GM19035 (cell line): ENCODE data around the gene LPCAT1.

Source experiments
- ATAC-seq: cut with Tn5 transposase; IDR thresholded peaks from one replicate; pipeline ENCODE4 v1.9.1; 2021; ENCODE audit not compliant: unreplicated experiment

The LPCAT1 gene

GRCh38 chr5:1555011-1555807 lies 31.4 kb upstream of the LPCAT1 start:
- no peak for ATAC-seq

- ATAC-seq = no peak
These were observed 30.7 kb upstream of the LPCAT1 start for GRCh38 chr5:1554410-1554967.

DNA sequence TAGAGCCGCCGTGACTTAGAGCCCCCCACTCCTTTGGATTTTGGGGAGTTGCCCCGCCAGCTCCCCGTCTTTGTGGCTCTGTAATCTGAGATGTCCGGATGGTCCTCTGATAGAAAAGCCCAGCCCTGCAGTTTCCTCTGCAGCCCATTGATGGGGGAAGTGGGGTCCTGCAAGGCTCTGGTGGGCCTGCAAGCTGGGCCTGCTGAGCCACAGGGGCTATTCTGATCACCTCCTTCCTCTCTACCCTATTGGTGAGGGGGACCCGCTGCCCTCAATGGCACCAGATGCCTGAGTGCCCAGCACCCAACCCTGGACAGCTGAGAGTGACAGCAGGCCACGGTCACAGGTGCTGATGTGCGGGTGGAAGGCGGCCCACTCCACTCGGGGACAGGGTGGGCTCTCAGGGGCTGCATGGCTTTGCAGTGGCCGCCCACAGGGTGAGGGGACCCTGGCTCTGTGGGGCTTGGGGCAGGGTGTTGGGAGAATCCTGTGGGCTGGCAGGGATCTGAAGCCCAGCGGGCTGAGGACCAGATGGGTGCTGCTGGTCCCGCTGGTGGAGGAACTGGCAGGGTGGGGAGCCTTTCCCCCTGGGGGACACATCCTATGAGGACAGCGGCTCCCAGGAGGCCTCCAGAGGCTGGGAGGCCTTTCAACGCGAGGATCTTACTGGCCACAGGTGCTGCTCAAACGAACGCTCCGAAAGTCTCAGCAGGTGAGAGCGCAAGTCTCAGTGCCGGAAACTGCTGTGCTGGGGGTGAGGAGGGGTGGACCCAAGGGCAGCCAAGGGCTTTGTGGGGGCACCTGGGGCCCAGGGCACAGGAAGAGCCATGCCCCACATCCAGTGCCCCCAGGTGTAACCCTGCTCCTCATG lies 30.0 kb upstream of the LPCAT1 start:
- no peak for ATAC-seq

GRCh38 chr5:1552521-1553255 lies 28.9 kb upstream of the LPCAT1 start:
- no peak for ATAC-seq

DNA sequence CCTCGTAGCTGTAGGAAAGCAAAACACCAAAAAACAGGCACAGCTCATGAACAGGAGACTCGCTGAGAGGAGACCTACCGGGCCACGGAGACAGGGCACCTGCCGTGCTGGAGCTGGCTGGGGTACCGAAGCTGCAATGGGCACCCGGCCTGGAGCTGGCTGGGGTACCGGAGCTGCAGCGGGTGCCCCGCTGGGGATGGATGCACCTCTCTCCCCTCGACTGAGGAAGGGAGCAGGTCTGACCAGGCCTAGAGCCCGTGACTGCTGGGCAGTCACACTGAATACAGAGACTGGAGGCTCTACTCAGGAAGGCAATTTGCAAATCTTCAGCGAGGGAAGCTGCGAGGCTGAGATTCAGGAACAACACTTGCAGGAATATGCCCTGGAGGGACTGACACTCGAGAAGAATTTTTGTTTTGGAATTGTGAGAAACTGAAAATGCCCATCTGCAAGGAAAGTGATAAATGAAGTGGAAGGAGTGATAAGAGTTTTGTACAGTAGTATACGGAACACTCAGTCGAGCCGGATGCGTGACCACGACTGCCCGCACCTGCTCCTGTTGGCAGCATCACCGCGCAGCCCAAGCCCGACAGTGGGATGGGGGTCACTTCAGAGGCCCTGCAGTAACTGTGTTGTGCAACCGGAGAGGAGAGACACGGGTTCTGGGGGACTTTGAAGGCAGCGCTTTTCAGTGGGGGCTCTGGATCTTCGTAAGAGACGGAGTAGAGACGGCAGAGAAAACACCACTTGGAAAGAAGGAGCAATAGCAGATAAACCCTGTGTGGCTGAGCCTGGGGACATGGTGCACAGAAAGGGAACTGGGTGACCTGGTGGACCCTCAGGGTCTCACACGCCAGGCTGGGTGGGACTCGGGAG lies 27.9 kb upstream of the LPCAT1 start:
- ATAC-seq = no peak

GRCh38 chr5:1550287-1551076 lies 26.7 kb upstream of the LPCAT1 start:
- no peak for ATAC-seq

- no peak for ATAC-seq
These were observed 25.8 kb upstream of the LPCAT1 start for GRCh38 chr5:1549475-1550030.

DNA sequence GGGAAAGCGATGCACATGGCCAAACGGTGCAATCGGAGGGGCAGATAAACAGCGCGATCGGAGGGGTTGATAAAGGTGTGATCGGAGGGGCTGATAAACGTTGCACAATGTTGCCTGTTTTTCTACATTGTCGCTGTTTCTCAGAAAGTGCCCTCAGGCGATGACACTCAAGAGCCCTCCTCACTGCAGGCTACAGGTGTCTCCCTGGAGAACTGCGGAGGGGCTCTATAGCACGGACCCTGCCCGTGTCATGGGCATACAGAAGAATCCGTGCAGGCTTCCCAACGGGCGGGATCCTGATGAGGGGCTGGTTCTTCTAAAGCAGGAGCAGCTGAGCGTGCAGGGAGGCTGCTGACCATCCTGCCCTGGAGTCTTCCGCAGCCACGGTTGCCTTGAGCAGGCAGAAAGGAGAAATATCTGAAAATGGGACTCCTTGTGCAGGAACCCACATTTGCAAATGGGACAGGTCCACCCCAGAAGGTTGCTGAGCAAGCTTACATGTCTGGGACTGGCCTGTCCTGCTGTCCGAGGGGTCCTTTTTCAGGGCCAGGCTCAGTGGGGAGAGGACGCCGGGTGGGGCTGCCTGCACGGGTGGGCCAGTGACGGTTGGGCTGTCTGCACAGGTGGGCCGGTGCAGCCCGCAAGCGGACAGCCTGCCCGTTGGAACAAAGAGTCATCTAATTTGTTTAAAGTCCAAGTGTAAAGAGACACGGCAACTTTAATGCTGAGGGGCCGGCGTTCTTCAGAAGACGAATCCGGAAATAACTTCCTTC lies 25.1 kb upstream of the LPCAT1 start:
- no peak for ATAC-seq

DNA sequence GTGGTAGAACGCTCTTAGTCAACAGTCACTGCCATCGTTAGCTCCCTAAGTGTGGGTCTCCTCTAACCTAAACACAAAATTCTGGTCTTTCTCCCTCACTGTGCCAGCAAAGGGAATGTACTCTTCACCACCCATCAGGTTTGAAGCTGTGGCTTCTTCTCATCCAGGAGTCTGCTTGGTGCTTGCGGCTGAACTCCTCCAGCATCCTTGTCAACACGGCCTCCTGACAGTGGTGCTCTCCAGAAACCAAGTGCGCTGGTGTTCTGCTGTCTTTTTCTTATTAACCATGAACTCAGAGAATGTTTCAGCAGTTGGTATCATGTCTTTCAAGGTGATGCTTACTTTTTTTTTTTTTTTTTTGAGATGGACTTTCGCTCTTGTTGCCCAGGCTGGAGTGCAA lies 23.9 kb upstream of the LPCAT1 start:
- no peak for ATAC-seq

GRCh38 chr5:1547236-1547635 lies 23.5 kb upstream of the LPCAT1 start:
- no peak for ATAC-seq

DNA sequence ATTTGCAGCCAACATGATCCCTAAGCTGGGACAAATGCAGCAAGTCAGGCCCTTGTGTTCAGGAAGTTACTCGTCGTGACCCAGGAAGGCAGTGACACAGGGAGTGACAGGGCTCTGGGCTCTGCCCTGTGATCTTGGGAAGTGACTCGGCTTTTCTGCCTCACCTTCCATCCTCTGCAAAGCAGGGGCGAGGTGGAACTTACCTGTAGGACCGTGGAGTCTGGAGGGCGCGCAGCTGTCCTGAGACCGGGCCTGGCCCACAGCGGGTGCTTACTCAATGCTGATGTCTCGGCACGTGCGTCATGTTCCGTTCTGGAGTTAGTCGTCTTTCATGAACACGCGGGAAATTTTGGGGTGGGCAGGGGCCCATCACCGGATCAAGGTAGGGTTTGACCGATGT lies 22.8 kb upstream of the LPCAT1 start:
- no peak for ATAC-seq

DNA sequence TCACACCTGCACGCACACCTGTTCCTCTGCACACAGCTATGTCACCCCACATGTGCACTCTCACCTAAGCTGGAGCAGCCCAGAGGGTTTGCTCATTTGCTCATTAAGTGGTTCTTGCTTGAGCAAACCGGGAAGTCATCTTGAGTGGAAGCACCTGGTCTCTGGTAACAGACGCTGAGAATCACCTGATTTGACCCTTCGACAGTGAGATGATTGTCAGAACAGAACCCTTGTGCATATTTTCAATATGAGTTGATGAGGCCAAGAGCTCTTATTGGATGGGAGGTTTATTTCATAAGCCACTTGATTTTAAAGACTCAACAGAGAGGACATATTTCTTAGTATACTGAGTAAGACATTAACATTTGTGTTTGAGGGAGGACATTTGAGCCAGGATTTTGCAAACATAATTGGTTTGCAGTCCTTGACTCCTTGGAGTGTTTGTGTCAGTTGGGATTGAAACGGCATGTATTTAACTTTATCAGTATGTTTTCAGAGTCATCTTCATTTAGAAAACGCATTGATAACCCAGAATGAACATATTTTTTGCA lies 22.1 kb upstream of the LPCAT1 start:
- ATAC-seq = no peak

- no peak for ATAC-seq
These were observed 21.5 kb upstream of the LPCAT1 start for GRCh38 chr5:1545126-1545804.

DNA sequence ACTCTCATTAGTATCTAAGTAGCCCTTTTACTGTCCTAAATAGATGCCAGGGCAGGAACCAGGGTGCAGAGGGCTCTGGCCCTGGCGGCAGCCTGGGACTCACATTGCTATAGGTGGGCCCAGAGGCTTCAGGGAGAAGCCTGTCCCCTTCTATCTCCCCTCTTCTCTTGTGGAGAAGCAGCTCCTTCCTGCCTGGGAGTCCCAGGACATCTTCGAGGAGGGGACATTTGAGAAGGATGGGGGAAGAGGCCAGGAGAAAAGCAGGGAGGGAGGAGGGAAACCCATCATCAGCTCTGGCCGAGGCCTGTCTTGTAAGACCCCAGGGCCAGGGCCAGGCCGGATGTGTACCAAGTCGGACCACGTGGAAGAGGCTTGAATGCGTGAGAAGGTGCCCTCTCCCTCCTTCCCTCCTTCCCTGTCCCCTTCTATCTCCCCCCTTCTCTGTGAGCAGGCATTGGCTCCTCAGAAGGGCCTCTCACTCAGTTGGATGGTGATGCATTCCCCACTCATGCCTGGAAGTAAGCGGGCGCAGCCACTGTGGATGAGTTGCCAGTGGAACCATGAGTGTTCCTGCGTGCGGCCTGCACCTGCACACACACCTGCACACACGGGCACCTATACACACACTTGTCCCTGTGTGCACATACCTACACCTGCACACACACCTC lies 20.7 kb upstream of the LPCAT1 start:
- ATAC-seq = no peak

GRCh38 chr5:1543398-1544293 lies 19.9 kb upstream of the LPCAT1 start:
- no peak for ATAC-seq

GRCh38 chr5:1542781-1543180 lies 19.0 kb upstream of the LPCAT1 start:
- no peak for ATAC-seq
